Measurements from ENCODE around the gene MMRN1.

DNA sequence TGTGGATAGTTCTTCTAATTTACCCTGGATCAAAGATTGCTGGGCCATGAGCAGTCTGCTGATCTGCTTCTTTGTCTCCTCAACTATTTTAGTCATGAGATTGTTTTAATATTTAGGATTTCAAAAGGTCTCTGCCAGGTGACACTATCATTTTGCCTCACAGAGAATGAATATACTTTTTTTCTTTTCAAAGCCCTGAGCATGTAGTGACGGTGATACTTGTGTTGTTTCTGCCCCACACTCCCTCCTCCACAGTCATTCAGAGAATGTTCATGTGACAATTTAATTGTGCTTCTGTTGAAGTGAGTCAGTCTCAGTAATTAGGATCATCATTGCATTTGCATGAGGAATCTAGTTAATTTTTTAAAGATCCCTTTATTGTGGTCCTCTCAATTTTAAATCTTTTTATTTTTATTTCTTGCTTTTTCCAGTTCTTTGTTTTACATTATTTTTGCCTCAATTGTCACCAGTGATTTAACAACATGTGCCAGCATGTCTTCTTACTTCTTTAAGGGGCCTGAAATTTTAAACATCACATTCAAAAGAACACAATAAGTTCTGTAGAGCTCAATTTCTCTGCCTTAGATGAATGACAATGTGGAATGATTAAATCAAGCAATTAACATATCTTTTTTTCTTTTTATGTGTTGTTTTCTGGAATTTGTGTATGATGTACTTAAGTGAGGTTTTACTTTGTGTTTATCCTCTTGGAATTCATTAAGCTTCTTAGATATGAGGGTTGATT lies 12.3 kb downstream of the MMRN1 start:
- no peak for TF ChIP-seq SCRT2 (tag by site-specific recombination; IDR thresholded peaks at IDR 0.05)
- TF ChIP-seq, protein P1, sequence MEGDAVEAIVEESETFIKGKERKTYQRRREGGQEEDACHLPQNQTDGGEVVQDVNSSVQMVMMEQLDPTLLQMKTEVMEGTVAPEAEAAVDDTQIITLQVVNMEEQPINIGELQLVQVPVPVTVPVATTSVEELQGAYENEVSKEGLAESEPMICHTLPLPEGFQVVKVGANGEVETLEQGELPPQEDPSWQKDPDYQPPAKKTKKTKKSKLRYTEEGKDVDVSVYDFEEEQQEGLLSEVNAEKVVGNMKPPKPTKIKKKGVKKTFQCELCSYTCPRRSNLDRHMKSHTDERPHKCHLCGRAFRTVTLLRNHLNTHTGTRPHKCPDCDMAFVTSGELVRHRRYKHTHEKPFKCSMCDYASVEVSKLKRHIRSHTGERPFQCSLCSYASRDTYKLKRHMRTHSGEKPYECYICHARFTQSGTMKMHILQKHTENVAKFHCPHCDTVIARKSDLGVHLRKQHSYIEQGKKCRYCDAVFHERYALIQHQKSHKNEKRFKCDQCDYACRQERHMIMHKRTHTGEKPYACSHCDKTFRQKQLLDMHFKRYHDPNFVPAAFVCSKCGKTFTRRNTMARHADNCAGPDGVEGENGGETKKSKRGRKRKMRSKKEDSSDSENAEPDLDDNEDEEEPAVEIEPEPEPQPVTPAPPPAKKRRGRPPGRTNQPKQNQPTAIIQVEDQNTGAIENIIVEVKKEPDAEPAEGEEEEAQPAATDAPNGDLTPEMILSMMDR (tag by site-specific recombination; IDR thresholded peaks at IDR 0.05), result no peak
- TF ChIP-seq ZNF221 (tag by site-specific recombination; IDR thresholded peaks at IDR 0.05; ENCODE audit: borderline replicate concordance), result no peak
- TF ChIP-seq FEZF1 (tag by site-specific recombination; IDR thresholded peaks at IDR 0.05), result no peak
- TF ChIP-seq KLF10 (tag by site-specific recombination; IDR thresholded peaks at IDR 0.05), result no peak
- TF ChIP-seq ZNF48 (tag by site-specific recombination; IDR thresholded peaks at IDR 0.05), result no peak
- no peak for TF ChIP-seq ZNF777 (tag by site-specific recombination; IDR thresholded peaks at IDR 0.05; ENCODE audit: borderline replicate concordance)
- TF ChIP-seq, protein P2, sequence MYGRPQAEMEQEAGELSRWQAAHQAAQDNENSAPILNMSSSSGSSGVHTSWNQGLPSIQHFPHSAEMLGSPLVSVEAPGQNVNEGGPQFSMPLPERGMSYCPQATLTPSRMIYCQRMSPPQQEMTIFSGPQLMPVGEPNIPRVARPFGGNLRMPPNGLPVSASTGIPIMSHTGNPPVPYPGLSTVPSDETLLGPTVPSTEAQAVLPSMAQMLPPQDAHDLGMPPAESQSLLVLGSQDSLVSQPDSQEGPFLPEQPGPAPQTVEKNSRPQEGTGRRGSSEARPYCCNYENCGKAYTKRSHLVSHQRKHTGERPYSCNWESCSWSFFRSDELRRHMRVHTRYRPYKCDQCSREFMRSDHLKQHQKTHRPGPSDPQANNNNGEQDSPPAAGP (tag by site-specific recombination; IDR thresholded peaks at IDR 0.05), result no peak
- TF ChIP-seq, protein P3, sequence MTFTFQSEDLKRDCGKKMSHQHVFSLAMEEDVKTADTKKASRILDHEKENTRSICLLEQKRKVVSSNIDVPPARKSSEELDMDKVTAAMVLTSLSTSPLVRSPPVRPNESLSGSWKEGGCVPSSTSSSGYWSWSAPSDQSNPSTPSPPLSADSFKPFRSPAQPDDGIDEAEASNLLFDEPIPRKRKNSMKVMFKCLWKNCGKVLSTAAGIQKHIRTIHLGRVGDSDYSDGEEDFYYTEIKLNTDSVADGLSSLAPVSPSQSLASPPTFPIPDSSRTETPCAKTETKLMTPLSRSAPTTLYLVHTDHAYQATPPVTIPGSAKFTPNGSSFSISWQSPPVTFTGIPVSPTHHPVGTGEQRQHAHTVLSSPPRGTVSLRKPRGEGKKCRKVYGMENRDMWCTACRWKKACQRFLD (tag by site-specific recombination; IDR thresholded peaks at IDR 0.05), result no peak
- TF ChIP-seq YY1 (tag by site-specific recombination; IDR thresholded peaks at IDR 0.05), result no peak
- TF ChIP-seq SP3 (tag by site-specific recombination; IDR thresholded peaks at IDR 0.05), result no peak
- TF ChIP-seq ZNF114 (tag by site-specific recombination; IDR thresholded peaks at IDR 0.05), result no peak
